Activated T-helper 1 cell treated with anti-CD3 and anti-CD28 coated beads, Interleukin-2, amount 50 U/mL, for 16 hours (primary cell): ENCODE results near the gene SETDB1.
"Not testable (repeated sequence)": the region's sequence is repeated elsewhere in the genome, so short reads cannot be mapped to it uniquely, and the experiment has no call there.

ENCODE experiments used
- DNase-seq, 2 donors: peaks; one replicate each; pipeline ENCODE4 v3.0.0-alpha.2; 2020; ENCODE audit warnings: low read depth in 1 of 2, low spot score in 1 of 2

Gene SETDB1

DNA sequence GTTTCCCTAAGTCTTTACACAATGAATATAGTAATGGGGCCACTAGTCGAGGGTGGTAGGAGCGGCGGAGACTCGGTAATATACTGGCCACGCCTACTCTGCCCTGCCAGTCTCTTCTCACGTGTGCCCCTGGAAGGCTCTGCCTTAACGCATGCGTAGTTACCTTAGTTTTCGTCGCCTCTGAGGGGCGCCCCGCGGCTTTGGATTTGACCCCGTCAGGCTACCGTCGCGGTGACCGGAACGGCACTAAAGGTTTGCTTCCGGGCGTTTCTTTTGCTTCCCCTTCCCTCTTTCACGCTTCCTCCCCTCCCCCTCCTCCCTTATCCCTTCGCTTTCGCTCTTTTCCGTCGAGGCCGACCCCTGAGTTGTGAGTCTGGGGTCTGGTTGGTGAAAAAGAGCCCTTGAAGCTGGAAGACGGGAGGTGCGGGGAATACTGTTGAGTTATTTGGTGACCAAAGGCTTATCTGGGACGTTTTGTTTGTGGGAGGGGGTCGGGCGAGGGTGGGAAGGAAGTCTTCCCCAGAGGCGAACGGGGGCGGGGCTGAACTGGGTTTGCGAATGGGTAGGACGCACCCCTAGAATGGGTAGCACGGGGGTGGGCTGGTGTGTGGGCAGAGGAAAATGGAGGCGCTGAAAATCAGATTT lies at the start of gene SETDB1:
TSS of gene SETDB1 (plus strand) at position 267 of the 645 bp plus-strand sequence. CDS start 1,352 bp downstream, outside the sequence.
- DNase-seq, result peak; percentile 71 to 83

GRCh38 chr1:150878931-150879330 lies 47.2 kb upstream of the SETDB1 start:
- not testable (repeated sequence) for DNase-seq

- no peak for DNase-seq
Measured at GRCh38 chr1:150881331-150882070, 44.7 kb upstream of the SETDB1 start.

- DNase-seq, result not testable (repeated sequence)
Measured at GRCh38 chr1:150883121-150883520, 43.0 kb upstream of the SETDB1 start.

DNA sequence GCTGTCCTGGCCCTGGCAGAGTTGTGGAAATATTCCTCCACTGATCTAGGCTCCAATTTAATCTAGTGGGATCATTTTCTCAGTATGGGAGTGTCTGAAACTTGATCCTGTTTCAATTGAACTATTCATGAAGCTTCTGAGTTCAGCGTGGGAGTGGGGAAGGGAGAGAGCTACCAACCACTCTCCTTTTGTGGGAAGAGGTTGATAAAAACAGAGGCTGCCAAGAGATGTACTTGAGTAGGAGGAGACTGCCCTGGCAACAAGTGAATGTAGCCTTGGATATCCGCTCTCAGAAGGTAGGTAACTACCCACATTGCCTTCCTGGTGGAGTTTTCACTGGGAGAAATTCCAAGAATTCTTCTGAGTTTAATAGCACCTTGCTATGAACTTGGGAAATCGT lies 39.1 kb upstream of the SETDB1 start, which contains the start of gene CTXND2:
TSS of gene CTXND2 (plus strand) at position 119 of the 400 bp plus-strand sequence. CDS start 25,179 bp downstream, outside the sequence.
- no peak for DNase-seq

DNA sequence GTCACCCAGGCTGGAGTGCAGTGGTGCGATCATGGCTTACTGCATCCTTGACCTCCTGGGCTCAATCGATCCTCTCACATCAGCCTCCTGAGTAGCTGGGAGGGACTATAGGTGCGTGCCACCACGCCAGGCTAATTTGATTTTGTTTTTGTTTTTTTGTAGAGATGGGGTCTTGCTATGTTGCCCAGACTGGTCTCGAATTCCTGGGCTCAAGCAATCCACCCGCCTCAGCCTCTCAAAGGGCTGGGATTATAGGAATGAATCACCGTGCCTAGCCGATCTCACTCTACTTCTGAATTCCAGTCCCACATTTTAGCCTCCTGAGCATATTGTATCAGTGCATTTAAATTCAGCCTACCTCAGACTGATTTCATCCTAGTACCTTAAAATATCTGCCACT lies 37.4 kb upstream of the SETDB1 start:
- no peak for DNase-seq

DNA sequence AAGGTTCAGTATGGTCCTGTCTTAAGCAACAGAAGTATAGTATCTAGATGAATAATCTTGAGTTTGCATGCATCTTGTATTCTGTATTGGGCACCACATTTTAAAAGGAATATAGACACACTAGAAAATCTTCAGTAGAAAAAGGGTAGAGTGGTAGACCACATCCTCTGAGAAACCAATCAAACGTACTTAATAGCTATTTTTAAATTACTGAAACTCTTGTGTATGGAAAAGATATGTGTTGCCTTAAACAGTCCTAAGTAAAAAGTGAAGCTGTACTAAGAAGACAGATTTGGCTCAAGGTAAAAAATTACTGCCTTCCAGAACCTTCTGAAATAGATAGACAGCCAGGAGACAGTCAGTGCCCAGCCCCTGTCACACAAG lies 36.1 kb upstream of the SETDB1 start:
- DNase-seq, result no peak

- no peak for DNase-seq
Measured at GRCh38 chr1:150893336-150893913, 32.7 kb upstream of the SETDB1 start.

DNA sequence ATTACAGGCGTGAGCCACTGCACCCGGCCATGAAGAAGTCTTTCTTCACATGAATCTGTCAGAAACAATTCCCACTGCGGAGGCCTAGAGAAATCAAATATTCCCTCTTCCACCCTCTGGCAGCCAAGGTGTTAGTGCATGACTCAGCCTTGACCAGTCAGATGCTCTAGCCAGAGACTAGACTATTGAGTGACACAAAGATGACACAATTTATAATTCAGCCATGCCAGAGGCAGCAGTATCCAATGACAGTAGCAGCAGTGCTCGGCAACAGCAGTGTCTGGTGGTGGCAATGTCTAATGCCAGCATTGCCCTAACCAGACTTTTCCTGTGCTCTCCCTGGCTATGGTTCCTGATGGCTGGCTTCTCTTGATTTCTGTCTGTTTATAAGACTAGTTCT lies 30.5 kb upstream of the SETDB1 start:
- DNase-seq, result no peak

DNA sequence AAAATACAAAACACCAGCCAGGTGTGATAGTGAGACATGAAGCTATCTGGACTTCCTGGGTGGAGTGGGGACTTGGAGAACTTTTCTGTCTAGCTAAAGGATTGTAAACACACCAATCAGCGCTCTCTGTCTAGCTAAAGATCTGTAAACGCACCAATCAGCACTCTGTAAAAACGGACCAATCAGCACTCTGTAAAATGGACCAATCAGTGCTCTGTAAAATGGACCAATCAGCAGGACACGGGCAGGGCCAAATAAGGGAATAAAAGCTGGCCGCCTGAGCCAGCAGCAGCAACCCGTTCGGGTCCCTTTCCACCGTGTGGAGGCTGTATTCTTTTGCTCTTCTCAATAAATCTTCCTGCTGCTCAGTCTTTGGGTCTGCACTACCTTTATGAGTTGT lies 26.4 kb upstream of the SETDB1 start:
- DNase-seq, result not testable (repeated sequence)

DNA sequence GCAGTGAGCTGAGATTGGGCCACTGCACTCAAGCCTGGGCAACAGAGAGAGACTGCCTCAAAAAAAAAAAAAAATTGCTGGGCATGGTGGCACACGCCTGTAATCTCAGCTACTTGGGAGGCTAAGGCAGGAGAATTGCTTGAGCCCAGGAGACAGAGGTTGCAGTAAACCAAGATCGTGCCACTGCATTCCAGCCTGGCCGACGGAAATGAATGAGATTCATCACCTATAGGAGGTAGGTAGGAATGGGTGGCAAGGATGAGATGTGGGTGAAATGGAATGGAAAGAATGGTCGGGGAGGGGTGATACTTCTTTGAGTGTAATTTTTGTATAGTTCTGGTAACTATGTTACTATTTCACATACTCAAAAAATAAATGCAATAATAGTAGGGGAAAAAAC lies 23.8 kb upstream of the SETDB1 start:
- no peak for DNase-seq

DNA sequence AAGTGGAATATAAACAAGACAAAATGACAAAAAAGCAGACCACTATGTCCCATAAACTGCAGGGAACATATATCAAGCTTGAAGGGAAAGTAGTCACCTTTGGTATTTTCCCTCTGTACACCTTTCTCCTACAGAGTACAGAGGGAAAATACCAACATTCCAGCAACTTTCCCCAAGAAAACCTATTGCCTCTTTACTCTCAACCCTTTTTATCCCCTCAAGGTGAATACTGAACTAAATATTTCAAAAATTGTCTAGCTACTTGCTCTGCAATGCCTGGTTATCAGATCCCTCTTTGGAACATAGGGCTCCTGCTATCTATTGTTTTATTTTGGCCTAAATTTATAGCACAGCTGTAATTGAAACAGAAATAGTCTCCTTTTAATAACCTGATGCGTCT lies 23.4 kb upstream of the SETDB1 start:
- DNase-seq, result no peak

GRCh38 chr1:150905301-150905700 lies 20.9 kb upstream of the SETDB1 start:
- DNase-seq, result no peak

DNA sequence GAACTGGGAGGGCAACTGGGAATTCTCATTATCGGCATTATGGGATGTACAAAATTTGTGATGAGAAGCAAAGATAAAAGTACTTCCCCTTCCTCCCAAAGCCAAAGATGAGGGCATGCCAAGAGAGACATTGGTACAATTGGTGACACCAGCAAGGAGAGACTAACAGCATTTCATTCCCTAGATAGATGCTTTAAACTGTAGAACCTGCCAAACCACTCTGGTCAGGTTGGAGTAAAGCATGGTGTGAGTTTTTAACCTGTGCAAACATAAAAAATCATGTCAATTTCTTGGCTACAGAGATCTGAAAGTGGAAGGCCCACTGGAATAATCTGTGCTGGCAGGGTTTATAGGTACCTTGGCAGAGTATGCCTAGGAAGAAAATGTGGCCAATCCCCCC lies 19.8 kb upstream of the SETDB1 start:
- DNase-seq, result no peak

- DNase-seq, result no peak
Measured at GRCh38 chr1:150906813-150907212, 19.4 kb upstream of the SETDB1 start.

GRCh38 chr1:150909585-150910180 lies 16.5 kb upstream of the SETDB1 start:
- no peak for DNase-seq

- no peak for DNase-seq
Measured at GRCh38 chr1:150912623-150913022, 13.5 kb upstream of the SETDB1 start.

DNA sequence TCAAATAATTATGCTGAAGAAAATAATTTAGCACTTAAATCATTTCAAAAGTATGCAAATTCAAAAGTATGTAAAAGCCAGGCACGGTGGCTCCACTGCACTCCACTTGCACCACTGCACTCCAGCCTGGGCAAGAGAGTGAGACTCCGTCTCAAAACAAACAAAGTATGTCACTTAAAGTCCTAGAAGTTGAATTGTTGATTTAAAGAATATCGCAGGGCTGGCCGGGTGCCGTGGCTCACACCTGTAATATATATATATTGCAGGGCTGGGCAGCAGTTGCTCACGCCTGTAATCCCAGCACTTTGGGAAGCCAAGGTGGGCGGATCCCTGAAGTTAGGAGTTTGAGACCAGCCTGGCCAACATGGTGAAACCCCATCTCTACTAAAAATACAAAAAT lies 8.8 kb upstream of the SETDB1 start:
- no peak for DNase-seq

- DNase-seq, result peak; percentile 41 to 66
Measured at GRCh38 chr1:150922519-150922975, 3.6 kb upstream of the SETDB1 start.

DNA sequence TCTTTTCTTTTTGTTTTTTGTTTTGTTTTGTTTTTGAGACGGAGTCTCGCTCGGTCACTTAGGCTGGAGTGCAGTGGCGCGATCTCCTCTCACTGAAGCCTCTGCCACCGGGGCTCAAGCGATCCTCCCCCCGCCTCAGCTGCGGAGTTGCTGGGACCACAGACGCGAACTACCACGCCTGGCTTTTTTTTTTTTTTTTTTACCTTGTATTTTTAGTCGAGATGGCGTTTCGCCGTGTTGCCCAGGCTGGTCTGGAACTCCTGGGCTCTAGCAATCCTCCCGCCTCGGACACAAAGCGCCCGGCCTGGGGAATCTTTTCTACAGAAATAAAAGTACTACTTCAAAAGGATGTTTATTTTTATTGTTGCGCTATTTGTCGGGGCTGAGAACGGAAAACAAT lies 1.1 kb upstream of the SETDB1 start:
- no peak for DNase-seq

- no peak for DNase-seq
Measured at GRCh38 chr1:150927624-150928023, 1.5 kb downstream of the SETDB1 start.

- DNase-seq, result no peak
Measured at GRCh38 chr1:150928286-150928685, 2.1 kb downstream of the SETDB1 start.
